Measurements from ENCODE around the gene PPARD.

DNA sequence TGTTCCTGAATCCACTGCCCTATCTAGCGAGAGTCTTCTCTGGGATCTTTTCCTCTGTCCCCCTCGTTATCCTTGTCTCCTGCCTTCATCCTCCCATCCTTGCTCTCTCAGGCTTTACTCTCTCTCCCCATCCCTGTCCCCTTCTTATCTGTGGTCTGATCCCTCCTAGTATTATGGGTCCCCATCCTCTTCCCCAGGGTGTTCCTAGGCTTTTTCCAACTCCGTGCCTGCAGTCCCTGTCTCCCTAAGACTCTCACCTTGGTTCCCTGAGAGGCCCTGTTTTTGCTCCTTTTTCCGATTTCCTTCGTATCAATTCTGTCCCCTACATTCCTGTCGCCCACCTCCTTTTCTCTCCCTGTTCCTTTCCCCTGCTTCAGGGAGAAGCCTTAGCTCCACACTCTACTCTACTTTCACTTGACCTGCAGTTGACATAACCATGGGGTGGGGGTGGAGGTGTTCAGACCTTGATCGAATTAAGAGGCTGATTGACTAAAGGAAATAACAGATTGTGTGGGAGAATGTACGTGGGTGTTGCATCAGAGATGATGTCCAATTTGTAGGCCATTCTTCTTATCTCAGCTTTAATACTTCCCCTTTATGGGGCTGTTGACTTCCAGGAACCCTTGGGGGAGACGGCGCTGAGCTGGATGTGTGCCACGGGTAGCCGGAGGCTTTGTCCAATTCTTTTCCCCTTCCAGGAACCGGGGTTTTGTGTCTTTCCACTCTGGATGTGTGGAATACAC is 905 bp downstream of the PPARD start:
- TF ChIP-seq, protein P1, sequence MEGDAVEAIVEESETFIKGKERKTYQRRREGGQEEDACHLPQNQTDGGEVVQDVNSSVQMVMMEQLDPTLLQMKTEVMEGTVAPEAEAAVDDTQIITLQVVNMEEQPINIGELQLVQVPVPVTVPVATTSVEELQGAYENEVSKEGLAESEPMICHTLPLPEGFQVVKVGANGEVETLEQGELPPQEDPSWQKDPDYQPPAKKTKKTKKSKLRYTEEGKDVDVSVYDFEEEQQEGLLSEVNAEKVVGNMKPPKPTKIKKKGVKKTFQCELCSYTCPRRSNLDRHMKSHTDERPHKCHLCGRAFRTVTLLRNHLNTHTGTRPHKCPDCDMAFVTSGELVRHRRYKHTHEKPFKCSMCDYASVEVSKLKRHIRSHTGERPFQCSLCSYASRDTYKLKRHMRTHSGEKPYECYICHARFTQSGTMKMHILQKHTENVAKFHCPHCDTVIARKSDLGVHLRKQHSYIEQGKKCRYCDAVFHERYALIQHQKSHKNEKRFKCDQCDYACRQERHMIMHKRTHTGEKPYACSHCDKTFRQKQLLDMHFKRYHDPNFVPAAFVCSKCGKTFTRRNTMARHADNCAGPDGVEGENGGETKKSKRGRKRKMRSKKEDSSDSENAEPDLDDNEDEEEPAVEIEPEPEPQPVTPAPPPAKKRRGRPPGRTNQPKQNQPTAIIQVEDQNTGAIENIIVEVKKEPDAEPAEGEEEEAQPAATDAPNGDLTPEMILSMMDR (IDR thresholded peaks at IDR 0.05): no peak
- TF ChIP-seq POLR2A (IDR thresholded peaks at IDR 0.05): no peak

Data from lower leg skin (tissue), 3 donors.